DMS53 treated with DMSO at 0.1 percent for 48 hours (cell line): ENCODE data around the gene MSANTD2.

Source experiments
- DNase-seq: peaks from one replicate; lab custom pipeline; 2025; ENCODE audit not compliant: unreplicated experiment; lab: John Stamatoyannopoulos, UW

The MSANTD2 gene

GRCh38 chr11:124800226-124800929, at the start of gene MSANTD2:
MSANTD2 (minus strand) TSS chr11:124800406; CDS start chr11:124800380, 26 bp downstream.
- DNase-seq = peak; percentile 51

GRCh38 chr11:124846070-124846673, 46.0 kb upstream of the MSANTD2 start:
- no peak for DNase-seq

- no peak for DNase-seq
These were observed 44.5 kb upstream of the MSANTD2 start for GRCh38 chr11:124844664-124845079.

DNA sequence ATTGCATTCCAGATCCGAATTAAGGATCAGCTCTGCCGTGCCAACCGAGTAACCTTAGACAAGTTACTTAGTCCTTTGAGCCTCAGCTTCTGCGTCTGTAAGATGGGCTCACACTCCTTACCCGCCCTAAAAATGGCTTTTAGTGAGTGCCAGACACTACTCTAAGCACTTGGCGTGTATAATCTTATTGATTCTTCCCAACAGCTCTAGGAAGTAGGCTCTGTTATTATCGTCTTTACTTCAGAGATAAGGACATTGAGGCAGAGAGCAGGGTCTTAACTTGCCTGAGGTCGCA, 43.4 kb upstream of the MSANTD2 start:
- no peak for DNase-seq

- no peak for DNase-seq
These were observed 42.1 kb upstream of the MSANTD2 start for GRCh38 chr11:124842305-124842704.

DNA sequence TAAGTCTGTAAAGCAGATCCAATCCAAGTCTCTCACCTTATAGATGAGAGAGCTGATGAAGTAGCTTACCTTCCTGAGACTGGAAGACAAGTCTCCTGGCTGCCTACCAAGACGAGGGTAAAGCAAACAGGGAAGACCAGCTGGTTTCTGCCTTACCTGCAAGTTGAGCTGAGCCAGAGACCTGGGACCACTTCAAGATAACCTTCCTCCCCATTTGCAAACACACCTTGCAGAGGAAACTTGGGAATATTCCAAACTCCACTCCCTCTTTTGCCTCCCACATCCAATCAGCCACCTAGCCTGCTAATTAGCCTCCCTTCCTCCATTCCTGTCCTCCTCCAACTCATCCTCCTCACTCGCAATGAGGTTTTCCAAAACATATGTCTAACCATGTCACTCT, 41.6 kb upstream of the MSANTD2 start:
- DNase-seq = no peak

DNA sequence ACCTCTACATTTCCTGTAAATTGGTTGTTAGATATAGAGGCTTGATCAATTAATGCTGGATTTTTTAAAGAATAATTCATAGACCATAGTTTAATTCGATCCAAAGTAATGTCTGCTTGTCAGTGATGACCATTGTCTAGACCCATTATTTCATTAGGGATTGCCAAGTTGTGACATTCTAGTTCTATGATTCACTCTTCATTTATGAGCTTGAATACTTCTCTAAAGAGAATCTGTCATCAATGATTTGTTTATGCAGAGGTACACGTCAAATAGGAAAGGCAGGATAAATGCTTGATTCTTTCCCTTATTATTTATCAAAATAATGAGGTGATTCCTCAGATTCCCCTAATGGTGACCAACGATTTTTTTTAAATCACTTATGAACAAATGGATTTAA, 41.0 kb upstream of the MSANTD2 start:
- no peak for DNase-seq

GRCh38 chr11:124840666-124841065, 40.5 kb upstream of the MSANTD2 start:
- no peak for DNase-seq

GRCh38 chr11:124839972-124840621, 39.9 kb upstream of the MSANTD2 start:
- no peak for DNase-seq

GRCh38 chr11:124839128-124839971, 39.1 kb upstream of the MSANTD2 start:
- no peak for DNase-seq

GRCh38 chr11:124838805-124839127, 38.6 kb upstream of the MSANTD2 start:
- DNase-seq = no peak

DNA sequence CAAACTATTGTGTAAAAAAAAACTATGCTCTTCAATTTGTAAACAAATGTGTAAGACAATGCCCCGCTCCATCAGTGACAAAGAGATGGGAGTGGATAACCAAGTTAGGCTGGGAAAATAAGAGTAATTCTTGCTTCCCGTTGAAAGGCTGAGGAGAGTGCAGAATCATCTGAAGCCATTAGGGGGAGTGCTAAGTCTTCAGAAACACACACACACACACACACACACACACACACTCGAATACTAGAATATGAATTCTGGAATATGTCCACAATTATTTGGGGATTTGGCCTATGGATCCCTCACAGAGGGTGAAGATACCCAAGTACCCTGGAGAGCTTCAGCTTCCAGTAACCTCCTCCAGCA, 37.3 kb upstream of the MSANTD2 start:
- DNase-seq = peak; percentile 55

- no peak for DNase-seq
These were observed 35.7 kb upstream of the MSANTD2 start for GRCh38 chr11:124835918-124836317.

DNA sequence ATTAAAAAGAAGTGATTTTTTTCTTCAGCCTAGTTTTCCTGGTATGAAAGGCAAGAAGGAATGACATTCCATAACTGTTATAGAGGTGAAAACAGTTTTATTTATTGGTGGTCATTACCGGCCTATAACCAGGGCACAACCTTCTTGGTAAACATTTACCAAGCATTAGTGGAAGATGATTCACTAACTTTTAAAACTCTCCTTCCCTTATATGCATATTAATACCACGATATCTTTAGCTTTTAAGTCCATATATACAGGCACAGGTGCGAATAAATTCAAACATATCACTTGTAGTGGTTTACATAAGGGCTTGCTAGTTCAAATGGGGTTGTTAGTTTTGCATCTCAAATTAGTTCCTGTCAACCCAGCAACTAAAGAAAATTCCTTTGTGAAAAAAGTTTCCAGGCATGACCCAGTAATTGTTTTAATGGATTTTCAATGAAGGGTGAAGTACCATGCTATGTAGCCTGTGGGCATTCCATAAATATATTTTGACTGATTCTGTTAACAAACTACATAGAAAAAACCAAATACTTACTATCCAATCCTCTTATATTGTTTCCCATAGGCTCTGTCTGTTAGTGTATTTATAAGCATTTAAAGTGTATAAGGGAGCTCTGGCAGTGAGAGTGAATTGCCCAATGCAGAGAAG, 34.4 kb upstream of the MSANTD2 start:
- no peak for DNase-seq

- no peak for DNase-seq
These were observed 32.4 kb upstream of the MSANTD2 start for GRCh38 chr11:124832571-124832970.

GRCh38 chr11:124831897-124832296, 31.7 kb upstream of the MSANTD2 start:
- DNase-seq = no peak

GRCh38 chr11:124830749-124831148, 30.5 kb upstream of the MSANTD2 start:
- no peak for DNase-seq

- DNase-seq = no peak
These were observed 29.8 kb upstream of the MSANTD2 start for GRCh38 chr11:124829986-124830385.

DNA sequence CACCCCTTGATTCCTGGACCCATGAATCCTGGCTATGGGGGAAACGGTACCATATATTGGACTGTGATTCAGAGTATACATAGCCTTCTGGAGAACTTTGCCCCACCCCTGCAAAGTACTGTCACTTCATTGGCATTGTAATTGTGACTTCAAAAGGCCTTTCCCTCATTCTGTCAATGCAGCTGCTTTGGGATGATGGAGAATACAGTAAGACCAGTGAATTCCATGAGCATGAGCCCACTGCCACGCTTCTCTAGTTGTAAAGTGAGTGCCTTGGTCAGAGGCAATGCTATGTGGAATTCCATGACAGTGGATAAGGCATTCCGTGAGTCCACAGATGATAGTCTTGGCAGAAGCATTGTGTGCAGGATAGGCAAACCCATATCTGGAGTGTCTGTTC, 25.7 kb upstream of the MSANTD2 start:
- no peak for DNase-seq

DNA sequence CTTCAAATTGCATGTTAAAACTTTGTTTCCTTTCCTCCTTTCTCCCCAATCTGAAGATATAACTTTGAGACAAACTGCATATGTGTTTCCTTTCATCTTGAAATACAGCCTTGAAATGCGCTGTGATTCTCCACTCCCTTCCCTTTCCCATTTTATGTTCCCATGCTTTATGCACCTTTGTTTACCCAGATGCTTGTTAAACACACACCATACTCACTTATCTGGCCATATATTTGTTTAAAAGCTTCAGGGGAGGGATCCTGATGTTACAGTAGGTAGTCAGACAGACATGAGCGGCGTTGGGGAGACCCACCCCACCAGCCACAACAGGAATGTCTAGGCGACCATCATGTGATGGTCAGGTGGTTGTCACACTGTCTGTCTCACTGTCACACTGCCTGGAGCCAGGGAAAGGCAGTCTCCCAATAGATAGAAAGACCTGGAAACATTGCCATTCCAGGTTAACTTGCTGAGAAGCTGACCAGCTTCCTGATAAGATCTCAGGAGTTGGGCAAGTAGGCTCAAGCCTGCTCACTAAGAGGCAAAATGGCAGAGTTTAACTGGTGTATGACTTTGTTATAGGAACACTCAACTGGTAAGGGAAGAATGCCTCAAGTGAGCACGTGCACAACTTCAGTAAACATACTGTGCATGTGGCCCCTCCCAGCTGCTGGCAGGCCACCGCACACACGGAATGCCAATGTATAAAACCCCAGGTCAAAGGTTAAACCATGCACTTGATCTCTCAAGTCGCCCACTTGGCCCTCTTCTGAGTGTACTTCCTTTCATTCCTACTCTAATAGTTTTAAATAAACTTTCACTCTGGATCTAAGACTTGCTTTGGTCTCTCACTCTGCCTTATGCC, 23.5 kb upstream of the MSANTD2 start:
- DNase-seq = peak; percentile 49
